AG10803 (cell line): Measurements from ENCODE around the gene GNAQ.

Experiments used
- DNase-seq: peaks from one replicate; pipeline ENCODE4 v3.0.0; 2010; ENCODE audit warnings: low read depth
- H3K4me3 ChIP-seq: 2 replicates; pipeline ENCODE4 v1.5.1; 2011; ENCODE audit warnings: mild to moderate bottlenecking, low read length, control low read depth
- CTCF ChIP-seq: conservative IDR thresholded peaks from 2 replicates; pipeline ENCODE4 v1.5.1; 2011; ENCODE audit warnings: mild to moderate bottlenecking, low read length, control low read depth, inconsistent platforms

GNAQ gene

GRCh38 chr9:77911928-77912327, 119.7 kb downstream of the GNAQ start:
- H3K4me3 ChIP-seq, result no peak overlapping the region
- DNase-seq, result no peak
- TF ChIP-seq CTCF, result no peak

DNA sequence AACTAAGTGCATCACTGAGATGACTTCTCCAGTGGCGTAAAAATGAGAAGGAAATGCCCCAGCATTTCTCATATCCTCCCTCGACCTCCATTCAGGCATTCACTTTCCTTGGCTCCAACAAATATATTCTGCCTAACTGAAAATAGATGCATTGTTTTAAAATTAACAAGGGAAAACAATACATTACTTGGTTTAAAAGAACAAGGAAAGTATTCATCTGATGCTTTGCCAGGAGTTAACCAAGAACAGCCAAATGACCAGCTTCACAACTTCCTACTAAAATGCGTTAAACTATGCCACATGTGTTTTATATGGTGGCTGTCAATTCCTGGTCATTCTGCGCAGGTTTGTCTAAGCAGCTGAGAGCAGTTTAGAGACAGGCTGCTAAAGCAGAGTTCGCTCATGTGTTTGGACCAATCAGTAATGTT, 121.4 kb downstream of the GNAQ start:
- H3K4me3 ChIP-seq, result no peak overlapping the region
- no peak for TF ChIP-seq CTCF
- peak; percentile 53 for DNase-seq

DNA sequence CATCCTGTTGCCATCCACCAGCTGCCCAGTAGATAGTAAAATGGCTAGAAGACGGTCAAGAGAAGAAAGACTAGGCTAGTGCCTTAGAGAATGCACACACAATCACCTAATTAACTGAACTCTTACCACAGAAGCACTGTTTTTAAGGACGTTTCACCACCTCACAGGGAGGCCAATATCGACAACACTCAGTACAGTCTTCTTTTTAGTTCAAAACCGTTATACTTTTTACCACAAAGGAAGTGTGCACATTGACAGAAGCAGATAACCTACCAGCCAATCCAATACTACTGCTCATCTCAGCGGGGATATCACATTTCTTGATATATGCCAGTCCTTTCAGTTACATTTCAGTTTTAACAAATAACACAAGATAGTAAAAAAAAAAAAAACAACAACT, 122.3 kb downstream of the GNAQ start:
- TF ChIP-seq CTCF, result no peak
- no peak for DNase-seq
- no peak overlapping the region for H3K4me3 ChIP-seq

DNA sequence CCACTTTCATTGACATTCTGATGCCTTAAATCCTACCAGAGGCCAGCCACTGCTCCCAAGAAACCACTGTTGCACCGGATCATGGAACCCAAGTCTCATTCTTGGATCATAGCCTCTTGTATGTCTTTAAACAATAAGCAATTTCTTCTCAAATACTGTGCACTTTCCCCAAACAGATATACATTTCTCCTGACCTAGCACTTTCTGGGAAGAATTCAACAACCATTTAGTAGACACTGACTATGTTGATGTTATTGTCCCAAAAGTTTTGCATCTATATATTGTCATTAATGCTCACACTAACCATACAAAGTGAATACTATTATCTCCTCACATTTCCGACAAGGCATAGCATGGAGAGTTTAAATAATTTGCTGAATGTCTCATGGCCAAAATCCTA, 123.3 kb downstream of the GNAQ start:
- H3K4me3 ChIP-seq, result no peak overlapping the region
- TF ChIP-seq CTCF, result no peak

DNA sequence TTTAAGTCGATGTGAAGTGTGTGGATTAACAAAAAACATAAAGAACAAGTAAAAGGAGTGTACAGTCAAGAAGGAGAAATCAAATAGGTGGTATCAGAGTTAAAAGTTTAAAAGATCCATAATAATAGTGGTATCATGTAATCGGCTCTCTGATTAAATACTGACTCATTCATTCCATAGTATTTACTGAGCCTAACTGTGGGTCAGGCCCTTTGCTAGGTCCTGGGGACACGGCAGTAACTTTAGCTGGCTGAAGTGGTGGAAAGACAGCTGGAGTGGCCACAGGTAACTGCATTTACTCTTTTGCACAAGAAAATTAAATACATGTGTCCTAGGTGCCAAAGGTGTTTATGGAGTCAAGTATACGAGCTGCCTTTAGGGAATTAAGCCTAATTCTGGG, 124.0 kb downstream of the GNAQ start:
- no peak overlapping the region for H3K4me3 ChIP-seq
- no peak for DNase-seq
- no peak for TF ChIP-seq CTCF

More for the DNA sequence above, 123.3 kb downstream of the GNAQ start:
- DNase-seq, result no peak

DNA sequence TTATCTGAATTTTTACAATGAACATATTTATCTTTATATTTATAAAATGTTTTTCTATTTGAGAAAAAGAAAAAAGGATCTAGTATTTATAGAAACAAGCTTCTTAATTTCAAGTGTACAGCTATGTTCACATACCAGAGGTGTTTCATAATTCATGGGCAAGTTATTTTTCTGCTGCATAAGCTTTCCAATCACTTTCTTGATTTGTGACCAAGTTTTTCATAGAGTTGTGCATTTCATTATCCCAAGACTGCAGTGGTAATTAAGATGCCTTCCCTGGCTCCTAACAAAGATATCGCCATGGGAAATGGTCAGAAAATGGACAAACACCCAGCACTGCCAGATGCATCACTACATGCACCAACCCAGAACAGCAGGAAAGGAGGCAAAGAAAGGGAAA, 124.6 kb downstream of the GNAQ start:
- no peak overlapping the region for H3K4me3 ChIP-seq
- DNase-seq, result peak; percentile 36
- TF ChIP-seq CTCF, result no peak

- no peak for DNase-seq
- no peak for TF ChIP-seq CTCF
- H3K4me3 ChIP-seq, result no peak overlapping the region
Measured at GRCh38 chr9:77903666-77904285, 127.8 kb downstream of the GNAQ start.
